Colon (tissue), 2 donors: ENCODE results near the gene SDK1.
"Not testable (repeated sequence)": the region's sequence is repeated elsewhere in the genome, so short reads cannot be mapped to it uniquely, and the experiment has no call there.

Experiments
- FAIRE-seq: peaks from 2 replicates; lab custom pipeline; 2012; peaks lifted over from hg19 to GRCh38; lab: Jason Lieb, UNC
- donor health status: control.
- donor health status: control.

The SDK1 gene

DNA sequence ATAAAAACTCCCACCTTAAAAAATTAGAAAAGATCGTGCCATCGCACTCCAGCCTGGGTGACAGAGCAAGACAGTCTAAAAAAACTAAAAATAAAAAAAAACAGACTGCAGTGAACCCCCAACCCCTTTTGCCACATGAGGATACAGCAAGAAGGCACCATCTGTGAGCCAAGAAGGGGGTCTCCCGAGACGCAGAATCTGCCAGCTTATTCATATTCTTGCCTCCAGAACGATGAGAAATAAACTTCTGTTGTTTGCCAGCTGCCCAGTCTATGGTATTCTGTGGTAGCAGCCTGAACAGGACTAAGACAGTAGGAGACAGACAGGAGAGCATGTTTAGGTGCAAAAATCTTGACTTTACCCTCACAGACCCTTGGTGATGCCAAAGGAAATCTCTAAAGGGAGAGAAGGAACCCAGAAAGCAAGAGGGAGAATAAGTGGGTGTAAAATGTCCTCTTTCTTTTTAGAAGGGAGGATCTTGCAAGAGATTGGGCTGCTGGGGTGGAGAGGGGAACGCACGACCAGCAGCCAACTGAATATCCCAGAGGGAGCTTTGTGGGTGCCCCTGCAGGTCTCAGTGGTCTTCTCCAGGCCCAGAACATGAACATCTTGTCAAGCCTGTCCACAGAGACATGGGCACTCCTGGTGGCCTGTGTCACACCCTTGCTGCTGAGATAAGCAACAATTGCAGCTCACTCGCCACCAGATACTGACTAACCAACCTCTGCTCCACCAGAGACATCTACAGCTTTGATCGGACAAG lies 980.4 kb downstream of the SDK1 start:
- FAIRE-seq = no peak

DNA sequence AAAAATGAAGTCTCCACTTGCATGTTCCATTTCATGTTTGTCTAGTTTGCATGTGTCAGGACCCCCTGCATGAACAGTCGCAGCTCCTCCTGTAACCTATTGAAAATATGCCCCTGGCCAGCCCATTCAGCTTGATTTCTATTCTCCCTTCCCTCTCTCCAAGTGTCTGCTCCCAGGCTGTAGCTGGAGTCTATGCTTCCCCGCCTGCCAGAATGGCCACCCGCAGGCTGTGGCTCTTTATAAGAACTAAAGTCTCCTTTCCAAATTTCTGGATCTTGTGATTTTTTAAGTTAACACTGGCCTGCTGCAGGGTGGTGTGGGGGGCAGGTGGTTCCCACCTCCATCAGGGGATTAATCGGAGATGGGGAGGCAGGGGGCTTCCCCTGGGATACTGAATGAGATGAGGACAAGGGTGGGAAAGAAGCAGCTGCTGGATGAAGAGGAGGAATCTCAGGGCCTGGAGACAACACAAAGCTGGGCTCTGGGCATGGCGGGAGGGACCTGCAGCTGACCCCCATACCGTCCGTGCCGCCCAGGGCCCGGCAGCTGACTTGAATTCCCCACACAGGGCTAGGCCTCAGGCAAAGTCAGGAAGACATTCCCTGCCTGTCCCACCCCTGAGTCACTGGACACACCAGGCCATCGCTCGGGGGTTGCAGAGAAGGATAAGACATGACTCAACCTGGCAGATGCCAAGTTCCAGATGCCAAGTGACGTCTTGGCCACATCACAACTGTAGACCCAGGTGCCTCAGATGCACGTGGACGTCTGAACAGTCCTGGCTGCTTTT lies 981.6 kb downstream of the SDK1 start:
- FAIRE-seq = no peak

DNA sequence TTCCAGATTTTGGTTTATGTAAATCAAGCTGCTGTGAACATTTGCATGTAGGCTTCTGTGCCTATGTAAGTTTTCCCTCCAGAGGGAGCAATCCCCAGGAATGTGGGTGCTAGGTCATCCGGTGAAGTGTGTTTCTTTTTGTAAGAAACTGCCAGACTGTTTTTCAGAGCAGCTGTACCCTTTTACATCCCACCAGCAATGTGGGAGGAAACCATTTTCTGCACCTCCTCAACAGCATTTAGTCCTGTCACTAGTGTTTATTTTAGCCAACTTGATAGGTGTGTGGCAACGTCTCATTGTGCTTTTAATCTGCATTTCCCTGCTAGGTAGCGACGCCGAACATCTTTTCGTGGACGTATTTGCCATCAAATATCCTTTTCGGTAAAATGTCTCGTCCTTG lies 985.3 kb downstream of the SDK1 start:
- no peak for FAIRE-seq

DNA sequence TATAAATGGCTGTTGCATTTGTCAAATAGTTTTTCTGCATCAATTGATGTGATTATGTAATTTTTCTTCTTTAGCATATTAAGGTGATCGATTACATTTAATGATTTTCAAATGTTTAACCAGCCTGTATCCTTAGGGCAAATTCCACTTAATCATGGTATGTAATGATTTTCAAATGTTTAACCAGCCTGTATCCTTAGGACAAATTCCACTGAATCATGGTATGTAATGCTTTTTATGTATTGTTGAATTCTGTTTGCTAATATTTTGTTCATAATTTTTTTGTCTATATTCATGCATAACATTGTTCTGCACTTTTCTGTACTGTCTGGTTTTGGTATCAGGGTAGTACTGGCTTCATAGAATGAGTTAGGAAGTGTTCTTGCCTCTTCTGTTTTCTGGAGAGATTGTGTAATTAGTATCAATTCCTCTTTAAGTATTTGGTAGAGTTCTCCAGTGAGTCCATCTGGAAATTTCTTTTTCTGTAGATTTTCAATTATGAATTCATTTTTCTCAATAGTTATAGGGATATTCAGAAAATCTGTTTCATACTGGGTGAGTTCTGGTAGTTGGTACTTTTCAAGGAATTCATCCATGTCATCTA lies 987.8 kb downstream of the SDK1 start:
- FAIRE-seq = no peak

DNA sequence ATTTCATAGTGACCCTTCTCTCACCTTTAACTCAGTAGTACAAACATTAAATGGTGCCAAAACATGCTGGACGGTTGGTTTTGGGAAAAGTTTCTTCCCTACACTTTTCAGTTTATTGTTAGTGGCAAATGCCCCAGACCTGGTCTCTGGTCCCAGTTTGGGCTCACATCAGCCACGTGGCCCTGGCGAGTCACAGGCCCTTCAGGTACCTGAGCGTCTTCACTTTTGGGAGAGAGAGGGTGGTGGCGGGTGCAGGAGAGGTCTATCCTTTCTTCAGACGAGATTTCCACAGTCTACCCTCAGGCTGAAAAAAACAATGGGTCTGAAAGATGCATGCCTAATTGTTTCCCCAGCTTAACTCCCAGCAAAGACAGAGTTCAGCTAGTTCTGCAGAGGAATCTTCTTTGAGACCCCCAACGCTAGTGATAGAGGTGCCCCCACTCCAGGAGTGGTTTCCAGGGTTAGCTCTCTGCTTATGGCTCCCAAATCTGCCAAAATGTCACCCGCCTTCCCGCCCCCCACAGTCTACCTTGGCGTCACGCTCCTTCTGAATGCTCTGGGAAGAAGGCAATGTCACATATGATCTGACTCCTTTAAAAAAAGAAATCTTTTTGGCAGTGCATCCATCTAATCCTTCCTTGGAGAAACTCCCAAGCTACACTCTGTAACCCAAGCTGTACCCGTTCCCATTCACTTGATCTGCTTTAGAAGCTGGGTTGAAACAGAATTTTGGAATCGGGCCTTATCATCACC lies 996.3 kb downstream of the SDK1 start:
- FAIRE-seq = no peak

DNA sequence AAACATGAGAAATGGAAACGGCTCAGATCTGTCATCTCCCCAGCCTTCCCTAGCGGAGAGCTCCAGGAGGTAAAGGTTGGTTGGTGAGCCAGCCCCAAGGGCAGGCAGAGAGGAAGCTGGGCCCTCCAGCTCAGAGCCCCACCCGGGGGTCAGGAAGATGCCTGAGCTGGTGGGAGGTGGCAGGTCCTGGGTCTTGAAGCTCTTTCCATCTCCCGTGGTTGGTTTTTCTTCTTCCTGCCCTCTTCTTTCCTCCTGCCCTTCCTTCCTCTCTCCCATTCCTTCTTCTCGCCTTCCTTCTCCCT lies 996.8 kb downstream of the SDK1 start:
- FAIRE-seq = no peak

DNA sequence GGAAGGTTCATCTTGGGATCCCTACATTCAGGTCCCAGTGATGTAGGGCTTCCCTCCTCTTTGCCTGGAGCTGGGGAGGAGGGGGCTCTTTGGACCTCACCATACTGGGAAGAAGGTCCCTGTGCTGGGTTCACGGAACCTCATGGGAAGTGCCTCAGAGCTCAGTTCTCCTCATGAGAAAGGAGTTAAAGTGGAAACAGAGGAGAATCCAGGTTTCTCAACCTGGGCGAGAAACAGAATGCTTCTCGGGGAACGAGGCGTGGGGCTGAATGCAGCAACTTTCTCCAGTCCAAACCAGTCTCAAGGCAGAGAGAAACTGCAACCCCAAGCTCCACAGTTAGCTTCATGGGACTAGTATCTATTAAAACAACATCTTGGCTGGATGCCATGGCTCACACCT lies 998.4 kb downstream of the SDK1 start:
- FAIRE-seq = no peak

DNA sequence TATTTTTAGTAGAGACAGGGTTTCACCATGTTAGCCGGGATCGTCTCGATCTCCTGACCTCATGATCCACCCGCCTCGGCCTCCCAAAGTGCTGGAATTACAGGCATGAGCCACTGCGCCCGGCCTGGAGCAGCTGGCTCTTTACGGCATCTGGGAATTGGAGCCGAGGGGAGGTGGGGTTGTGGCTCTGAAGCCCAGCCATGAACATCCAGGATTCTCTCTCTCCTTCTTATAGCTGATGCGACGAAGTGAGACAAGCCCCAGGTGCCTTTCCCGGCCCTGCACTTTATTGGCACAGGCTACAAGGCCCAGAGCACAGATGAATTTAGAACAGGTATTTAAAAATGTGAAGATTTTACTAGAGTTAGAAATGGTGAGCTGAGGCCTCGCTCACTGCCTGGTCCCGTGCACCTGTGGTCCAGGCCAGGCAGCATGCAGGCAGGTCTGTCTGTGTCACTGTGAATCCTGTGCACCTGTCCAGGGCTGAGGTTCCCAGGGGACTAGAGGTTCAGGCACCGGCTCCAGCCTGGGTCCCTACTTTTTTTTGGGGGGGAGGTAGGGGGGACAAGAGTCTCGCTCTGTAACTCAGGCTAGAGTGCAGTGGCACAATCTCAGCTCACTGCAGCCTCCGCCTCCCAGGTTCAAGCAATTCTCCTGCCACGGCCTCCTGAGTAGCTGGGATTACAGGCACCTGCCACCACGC lies 1001.3 kb downstream of the SDK1 start:
- no peak for FAIRE-seq

DNA sequence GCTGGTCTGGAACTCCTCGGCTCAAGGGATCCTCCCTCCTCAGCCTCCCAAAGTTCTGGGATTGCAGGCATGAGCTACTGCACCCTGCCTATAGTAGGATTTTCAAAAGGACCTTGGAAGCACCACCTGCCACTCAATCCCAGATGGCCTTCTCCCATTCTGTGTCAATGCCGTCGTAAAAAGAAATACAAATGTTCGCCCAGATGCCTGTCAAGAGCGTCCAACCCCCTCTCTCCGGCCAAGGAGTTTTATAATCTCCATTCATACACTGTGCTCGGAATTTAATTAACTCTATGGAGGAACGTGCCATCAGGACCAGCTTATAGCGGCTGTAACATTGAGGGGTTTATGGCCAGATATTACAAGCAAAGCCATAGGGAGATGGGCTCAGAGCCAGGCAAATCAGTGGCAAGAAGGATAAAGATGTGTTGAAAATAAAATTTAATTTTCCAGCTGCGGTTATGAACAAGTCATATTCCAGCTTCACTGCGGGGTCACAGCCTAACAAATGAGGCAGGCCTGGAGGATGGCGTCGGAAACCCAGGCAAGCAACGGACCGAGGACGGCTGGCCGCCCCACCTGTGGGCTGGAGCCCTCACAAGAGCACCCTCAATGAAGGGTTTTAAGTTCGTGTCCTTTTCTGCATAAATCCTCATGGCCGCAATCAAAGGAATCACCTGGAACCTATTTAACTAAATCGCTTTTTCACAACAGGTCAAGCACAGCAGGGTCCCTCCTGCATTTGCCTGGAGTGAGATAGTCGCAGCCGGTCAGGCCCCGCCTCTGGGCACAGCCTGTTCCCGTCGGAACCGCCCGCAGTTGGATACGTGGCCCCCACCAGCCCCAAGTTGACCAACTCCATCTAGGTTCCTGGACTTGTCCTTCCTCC lies 1006.5 kb downstream of the SDK1 start:
- no peak for FAIRE-seq

DNA sequence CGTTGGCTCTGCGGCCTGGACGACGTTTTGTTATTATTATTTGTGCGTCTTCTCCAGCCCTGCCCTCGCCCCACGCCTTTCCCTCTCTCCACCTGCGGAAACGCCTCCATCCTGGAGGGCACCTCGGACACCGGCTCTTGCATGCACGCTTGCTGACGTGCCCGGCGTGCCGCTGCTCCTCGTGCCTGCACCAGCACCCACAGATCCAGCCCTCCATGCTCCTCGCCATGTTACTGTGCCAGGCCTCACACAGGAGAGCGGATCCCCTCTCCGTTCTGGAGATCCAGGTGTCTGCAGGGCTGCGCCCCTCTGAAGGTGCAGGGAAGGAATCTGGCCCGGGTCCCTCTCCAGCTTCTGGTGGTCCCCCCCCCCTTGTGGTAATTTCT lies 1007.1 kb downstream of the SDK1 start:
- FAIRE-seq = no peak

DNA sequence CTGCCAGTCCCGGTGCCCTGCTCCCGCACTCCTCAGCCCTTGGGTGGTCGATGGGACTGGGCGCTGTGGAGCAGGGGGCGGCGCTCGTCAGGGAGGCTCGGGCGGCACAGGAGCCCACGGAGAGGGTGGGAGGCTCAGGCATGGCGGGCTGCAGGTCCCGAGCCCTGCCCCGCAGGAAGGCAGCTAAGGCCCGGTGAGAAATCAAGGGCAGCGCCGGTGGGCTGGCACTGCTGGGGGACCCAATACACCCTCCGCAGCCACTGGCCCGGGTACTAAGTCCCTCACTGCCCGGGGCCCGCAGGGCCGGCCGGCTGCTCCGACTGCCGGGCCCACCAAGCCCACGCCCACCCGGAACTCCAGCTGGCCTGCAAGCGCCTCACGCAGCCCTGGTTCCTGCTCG lies 1012.9 kb downstream of the SDK1 start:
- not testable (repeated sequence) for FAIRE-seq

DNA sequence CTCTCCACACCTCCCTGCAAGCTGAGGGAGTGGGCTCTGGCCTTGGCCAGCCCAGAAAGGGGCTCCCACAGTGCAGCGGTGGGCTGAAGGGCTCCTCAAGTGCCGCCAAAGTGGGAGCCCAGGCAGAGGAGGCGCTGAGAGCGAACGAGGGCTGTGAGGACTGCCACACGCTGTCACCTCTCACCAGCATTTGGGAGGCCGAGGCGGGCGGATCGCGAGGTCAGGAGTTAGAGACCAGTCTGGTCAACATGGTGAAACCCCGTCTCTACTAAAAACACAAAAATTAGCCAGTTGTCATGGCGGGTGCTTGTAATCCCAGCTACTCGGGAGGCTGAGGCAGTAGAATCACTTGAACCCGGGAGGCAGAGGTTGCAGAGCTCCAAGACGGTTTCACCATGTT lies 1013.3 kb downstream of the SDK1 start:
- FAIRE-seq = not testable (repeated sequence)
